Ammon's horn (tissue), 1 donor: ENCODE measurements around the gene PERM1.

Source experiments
- DNase-seq: peaks from one replicate; pipeline ENCODE4 v3.0.0-alpha.2; 2016; ENCODE audit warnings: low spot score

PERM1 gene

GRCh38 chr1:945688-946556 lies 36.0 kb downstream of the PERM1 start:
- DNase-seq = no peak

- no peak for DNase-seq
These were observed 37.3 kb downstream of the PERM1 start for GRCh38 chr1:944341-945325.

GRCh38 chr1:943545-944340 lies 38.1 kb downstream of the PERM1 start:
- no peak for DNase-seq

- no peak for DNase-seq
These were observed 38.9 kb downstream of the PERM1 start for GRCh38 chr1:942864-943533.

- no peak for DNase-seq
These were observed 39.5 kb downstream of the PERM1 start for GRCh38 chr1:942411-942821.

- DNase-seq = no peak
These were observed 40.1 kb downstream of the PERM1 start for GRCh38 chr1:941588-942383.

GRCh38 chr1:941015-941587 lies 40.8 kb downstream of the PERM1 start:
- no peak for DNase-seq

- peak; percentile 25 for DNase-seq
These were observed 41.5 kb downstream of the PERM1 start for GRCh38 chr1:940107-941014.

GRCh38 chr1:939511-940106 lies 42.3 kb downstream of the PERM1 start:
- DNase-seq = no peak

GRCh38 chr1:938711-939489 lies 43.0 kb downstream of the PERM1 start:
- no peak for DNase-seq

GRCh38 chr1:938088-938683 lies 43.7 kb downstream of the PERM1 start:
- DNase-seq = no peak

GRCh38 chr1:937521-937920 lies 44.4 kb downstream of the PERM1 start:
- no peak for DNase-seq

- DNase-seq = no peak
These were observed 45.3 kb downstream of the PERM1 start for GRCh38 chr1:936348-937264.

- no peak for DNase-seq
These were observed 46.1 kb downstream of the PERM1 start for GRCh38 chr1:935751-936231.

GRCh38 chr1:934991-935750 lies 46.7 kb downstream of the PERM1 start:
- no peak for DNase-seq

GRCh38 chr1:933603-933940 lies 48.3 kb downstream of the PERM1 start:
- no peak for DNase-seq
